GM23248 (cell line): ENCODE data around the gene FAM174C.

Experiments
- EZH2 ChIP-seq: fragments of 200-600 bp; sonication (generic); IDR thresholded peaks from 2 replicates; pipeline ENCODE4 v1.6.1; 2018; ENCODE audit warnings: antibody characterized with exemption, mild to moderate bottlenecking; ENCODE audit not compliant: insufficient read depth, poor library complexity, severe bottlenecking
- EZH2phosphoT487 ChIP-seq: fragments of 200-600 bp; sonication (generic); IDR thresholded peaks from 2 replicates; pipeline ENCODE4 v1.6.1; 2018; ENCODE audit warnings: antibody characterized with exemption, moderate library complexity, mild to moderate bottlenecking, low read depth; ENCODE audit not compliant: insufficient read depth

- TF ChIP-seq EZH2, result no peak
- no peak for TF ChIP-seq EZH2phosphoT487
These were observed 5.0 kb upstream of the FAM174C start for GRCh38 chr19:1270213-1270853.
